ENCODE data around the gene PHF14. TPM values are rescaled to one million over a fixed set of nuclear protein-coding genes. Genes with fewer than 3 reads are reported as not detected.

PHF14 gene
- total and polyA plus RNA-seq, 2 donors (not counting 3 experiments of a cell fraction or from before 2014, with no cell fraction given) = 8.8 to 43.4 TPM

DNA sequence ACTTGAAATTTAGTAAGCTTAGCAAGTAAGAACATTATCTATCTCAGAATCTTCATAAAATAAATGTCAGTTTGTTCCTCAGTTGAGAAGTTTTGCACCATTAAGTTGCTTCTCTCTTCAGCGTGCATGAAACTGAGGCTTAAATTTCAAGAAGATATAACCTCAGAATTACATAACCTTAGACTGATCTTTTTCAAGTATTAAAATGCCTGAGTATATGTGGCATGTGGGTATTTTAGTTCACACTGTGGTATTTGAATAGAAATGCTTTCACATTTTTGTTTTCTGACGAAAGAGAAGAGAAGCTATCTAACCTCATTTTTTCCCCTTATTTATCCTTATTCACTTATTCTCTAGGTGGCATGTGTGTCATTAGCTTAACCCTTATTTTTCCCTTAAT lies 104.1 kb downstream of the PHF14 start:
- H2AFZ ChIP-seq (ENCODE audit: low read depth, low read length) = no peak overlapping the region
- TF ChIP-seq FOS (IDR thresholded peaks at IDR 0.05; ENCODE audit: borderline replicate concordance, insufficient read depth, low read length) (no peak), POLR2A (IDR thresholded peaks at IDR 0.05; ENCODE audit: low read depth, low read length) (no peak), POLR2AphosphoS5 (IDR thresholded peaks at IDR 0.05; ENCODE audit: insufficient read depth, low read depth, low read length) (no peak), EZH2 (IDR thresholded peaks at IDR 0.05; ENCODE audit: borderline replicate concordance, low read depth, low read length, severe bottlenecking) (no peak), JUN (IDR thresholded peaks at IDR 0.05; ENCODE audit: borderline replicate concordance, insufficient read depth, insufficient read length, low read depth) (no peak), GATA2 (IDR thresholded peaks at IDR 0.05; ENCODE audit: insufficient read depth, insufficient read length, low read depth, low read length) (no peak), MYC (IDR thresholded peaks at IDR 0.05; ENCODE audit: low read depth, low read length) (no peak)
- TF ChIP-seq, protein P1, sequence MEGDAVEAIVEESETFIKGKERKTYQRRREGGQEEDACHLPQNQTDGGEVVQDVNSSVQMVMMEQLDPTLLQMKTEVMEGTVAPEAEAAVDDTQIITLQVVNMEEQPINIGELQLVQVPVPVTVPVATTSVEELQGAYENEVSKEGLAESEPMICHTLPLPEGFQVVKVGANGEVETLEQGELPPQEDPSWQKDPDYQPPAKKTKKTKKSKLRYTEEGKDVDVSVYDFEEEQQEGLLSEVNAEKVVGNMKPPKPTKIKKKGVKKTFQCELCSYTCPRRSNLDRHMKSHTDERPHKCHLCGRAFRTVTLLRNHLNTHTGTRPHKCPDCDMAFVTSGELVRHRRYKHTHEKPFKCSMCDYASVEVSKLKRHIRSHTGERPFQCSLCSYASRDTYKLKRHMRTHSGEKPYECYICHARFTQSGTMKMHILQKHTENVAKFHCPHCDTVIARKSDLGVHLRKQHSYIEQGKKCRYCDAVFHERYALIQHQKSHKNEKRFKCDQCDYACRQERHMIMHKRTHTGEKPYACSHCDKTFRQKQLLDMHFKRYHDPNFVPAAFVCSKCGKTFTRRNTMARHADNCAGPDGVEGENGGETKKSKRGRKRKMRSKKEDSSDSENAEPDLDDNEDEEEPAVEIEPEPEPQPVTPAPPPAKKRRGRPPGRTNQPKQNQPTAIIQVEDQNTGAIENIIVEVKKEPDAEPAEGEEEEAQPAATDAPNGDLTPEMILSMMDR (IDR thresholded peaks at IDR 0.05; ENCODE audit: extremely low read depth in 1 of 2, insufficient read depth in 1 of 2, low read depth in 1 of 2, low read length in 2 of 2) = no peak
- TF ChIP-seq, protein P2, sequence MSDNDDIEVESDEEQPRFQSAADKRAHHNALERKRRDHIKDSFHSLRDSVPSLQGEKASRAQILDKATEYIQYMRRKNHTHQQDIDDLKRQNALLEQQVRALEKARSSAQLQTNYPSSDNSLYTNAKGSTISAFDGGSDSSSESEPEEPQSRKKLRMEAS (IDR thresholded peaks at IDR 0.05; ENCODE audit: insufficient read depth, insufficient read length) = no peak
- dilution Hi-C loops (cut with MboI; ENCODE audit: extremely low pct_ligation_motif_present, low sequenced_read_pairs) (no loop called here), intact Hi-C loops (cut with micrococcal nuclease) (no loop called here)
- H3K79me2 ChIP-seq (ENCODE audit: control insufficient read depth, insufficient read depth, low read length) = no peaks in the 10 kb centered on the region
- no peak overlapping the region for H3K27ac ChIP-seq (ENCODE audit: insufficient read depth, low read depth, low read length)
- no peaks in the 10 kb centered on the region for H3K4me1 ChIP-seq (ENCODE audit: control insufficient read depth, extremely low read depth, insufficient read depth, low read length)
- H3K9me3 ChIP-seq (replicated peaks; ENCODE audit: control insufficient read depth, insufficient read depth, low read length) = no peaks in the 10 kb centered on the region
- no peak overlapping the region for H3K4me2 ChIP-seq (ENCODE audit: insufficient read depth, low read length)
- no peak overlapping the region for H3K9ac ChIP-seq (replicated peaks; ENCODE audit: extremely low read depth, insufficient read depth, low read length)
- FAIRE-seq (no peak), DNase-seq (ENCODE audit: low read depth, low spot score) (no peak)
- ChIA-PET POLR2A (no interaction called here), CTCF (interaction anchor here (0.6 kb wide), 1 partner anchor 12 kb away, joined by 3 read pairs; no protein-coding TSS in a partner anchor)
- H3K27me3 ChIP-seq (ENCODE audit: control insufficient read depth in 2 of 2, insufficient read depth in 2 of 2, low read length in 2 of 2) = no peaks in the 10 kb centered on the region
- no peaks in the 10 kb centered on the region for H4K20me1 ChIP-seq (replicated peaks; ENCODE audit: control insufficient read depth, extremely low read depth, insufficient read depth, low read length)
- no TSS peak for BruUV-seq (replicated peaks)
- H3K9me1 ChIP-seq (replicated peaks; ENCODE audit: control insufficient read depth, extremely low read depth, insufficient read depth, low read length) = no peaks in the 10 kb centered on the region
- H3K4me3 ChIP-seq (replicated peaks in 1 of 3; ENCODE audit: insufficient read depth in 1 of 3, low read depth in 1 of 3, low read length in 3 of 3) = no peak overlapping the region
- no peaks in the 10 kb centered on the region for H3K36me3 ChIP-seq (ENCODE audit: control insufficient read depth in 2 of 2, extremely low read depth in 1 of 2, insufficient read depth in 2 of 2, low read length in 2 of 2)
